GM21528 (cell line): ENCODE results near the gene EXOC3L1.

Experiments
- ATAC-seq: cut with Tn5 transposase; IDR thresholded peaks from one replicate; pipeline ENCODE4 v1.9.1; 2021; ENCODE audit warnings: mild to moderate bottlenecking, moderate library complexity; ENCODE audit not compliant: unreplicated experiment, low FRiP score

Gene EXOC3L1, protein sequence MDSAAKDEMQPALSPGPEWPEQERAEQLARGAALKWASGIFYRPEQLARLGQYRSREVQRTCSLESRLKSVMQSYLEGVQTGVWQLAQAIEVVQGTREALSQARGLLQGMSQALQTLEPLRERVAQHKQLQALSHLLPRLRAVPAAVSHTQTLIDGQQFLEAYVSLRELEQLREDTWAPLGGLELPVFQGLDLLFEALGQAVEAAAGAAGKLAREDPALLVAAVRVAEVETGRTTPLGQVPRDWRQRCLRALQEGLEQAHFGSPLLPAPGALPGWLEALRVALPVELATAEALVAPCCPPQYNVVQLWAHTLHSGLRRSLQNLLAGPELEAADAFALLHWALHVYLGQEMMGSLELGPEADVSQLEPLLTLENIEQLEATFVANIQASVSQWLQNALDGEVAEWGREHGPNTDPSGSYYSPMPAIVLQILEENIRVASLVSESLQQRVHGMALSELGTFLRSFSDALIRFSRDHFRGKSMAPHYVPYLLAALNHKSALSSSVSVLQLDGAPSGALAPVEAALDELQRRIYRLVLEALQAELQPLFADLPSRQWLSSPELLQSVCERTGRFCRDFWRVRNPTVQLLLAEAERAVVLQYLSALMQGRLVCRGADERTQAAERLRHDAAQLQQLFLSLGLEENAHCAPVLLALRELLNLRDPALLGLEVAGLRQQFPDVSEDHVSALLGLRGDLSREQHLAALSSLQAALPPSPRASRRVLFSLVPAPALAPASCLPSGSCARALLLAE

DNA sequence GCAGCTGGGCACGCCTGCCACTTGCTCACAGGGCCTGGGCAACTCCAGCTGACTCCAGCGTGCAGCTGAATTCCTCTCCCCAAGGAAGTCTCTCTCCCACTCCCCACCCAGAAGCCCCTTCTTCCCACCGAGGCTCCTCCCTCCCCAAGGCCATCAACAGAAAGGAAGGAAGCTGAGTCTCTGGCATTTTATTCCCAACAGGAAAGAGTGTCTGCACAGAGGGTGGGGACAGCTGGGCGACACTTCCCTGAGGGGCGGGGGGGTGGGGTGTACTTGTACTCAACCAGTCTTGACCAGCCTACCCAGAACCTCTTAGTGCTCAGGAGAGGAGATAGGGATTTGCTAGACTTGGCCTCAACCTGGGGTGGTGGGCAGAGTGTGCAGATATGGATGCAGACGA is at the start of gene EXOC3L1:
Gene EXOC3L1, minus strand, starts transcription at position 96 of the 400 bp plus-strand sequence. CDS start 460 bp downstream, outside the sequence.
- ATAC-seq, result no peak

DNA sequence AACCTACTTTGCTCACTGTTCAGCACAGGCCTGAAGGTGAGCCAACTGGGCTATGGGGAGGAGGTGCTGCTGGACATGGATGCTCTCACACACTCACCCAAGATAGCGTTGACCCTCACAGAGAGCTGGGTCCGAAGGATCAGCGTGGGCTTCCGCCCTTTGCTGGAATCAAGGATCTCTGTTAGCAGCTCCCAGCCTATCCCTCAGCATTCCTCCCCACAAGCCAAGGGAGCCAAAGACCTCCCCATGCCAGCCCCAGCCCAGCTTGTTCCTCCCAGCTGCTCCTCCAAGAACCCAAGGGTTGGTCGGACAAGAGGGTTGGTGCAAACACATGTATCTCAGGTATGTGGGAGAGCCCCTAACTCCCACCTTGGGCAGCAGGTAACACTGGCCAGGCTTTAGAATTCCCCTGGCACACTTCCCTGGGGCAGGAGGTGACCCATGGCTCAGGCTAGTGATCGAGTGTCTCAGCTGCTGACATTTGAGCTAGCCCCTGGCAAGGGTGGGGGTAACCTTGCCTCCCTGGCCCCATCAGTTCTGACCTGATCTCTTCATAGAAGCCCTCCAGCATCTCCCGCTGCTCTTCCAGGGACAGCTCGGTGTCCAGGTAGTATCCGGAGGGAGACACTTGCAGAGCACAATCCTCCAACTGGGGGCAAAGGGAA is 49.0 kb upstream of the EXOC3L1 start:
- ATAC-seq, result no peak

DNA sequence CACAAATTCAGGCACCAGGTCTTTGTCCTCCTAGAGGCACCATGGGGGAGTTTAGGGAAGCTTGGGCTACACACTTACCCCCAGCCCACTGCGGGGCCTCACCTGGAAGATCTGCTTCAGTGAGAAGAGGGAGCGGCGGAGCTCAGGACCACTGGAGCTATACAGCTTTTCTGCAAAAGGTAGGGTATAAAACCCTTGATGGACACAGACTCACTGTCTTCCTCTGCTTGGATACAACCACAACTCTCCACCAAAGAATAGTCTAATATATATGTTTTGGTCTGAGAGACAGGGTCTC is 48.3 kb upstream of the EXOC3L1 start:
- ATAC-seq, result no peak

DNA sequence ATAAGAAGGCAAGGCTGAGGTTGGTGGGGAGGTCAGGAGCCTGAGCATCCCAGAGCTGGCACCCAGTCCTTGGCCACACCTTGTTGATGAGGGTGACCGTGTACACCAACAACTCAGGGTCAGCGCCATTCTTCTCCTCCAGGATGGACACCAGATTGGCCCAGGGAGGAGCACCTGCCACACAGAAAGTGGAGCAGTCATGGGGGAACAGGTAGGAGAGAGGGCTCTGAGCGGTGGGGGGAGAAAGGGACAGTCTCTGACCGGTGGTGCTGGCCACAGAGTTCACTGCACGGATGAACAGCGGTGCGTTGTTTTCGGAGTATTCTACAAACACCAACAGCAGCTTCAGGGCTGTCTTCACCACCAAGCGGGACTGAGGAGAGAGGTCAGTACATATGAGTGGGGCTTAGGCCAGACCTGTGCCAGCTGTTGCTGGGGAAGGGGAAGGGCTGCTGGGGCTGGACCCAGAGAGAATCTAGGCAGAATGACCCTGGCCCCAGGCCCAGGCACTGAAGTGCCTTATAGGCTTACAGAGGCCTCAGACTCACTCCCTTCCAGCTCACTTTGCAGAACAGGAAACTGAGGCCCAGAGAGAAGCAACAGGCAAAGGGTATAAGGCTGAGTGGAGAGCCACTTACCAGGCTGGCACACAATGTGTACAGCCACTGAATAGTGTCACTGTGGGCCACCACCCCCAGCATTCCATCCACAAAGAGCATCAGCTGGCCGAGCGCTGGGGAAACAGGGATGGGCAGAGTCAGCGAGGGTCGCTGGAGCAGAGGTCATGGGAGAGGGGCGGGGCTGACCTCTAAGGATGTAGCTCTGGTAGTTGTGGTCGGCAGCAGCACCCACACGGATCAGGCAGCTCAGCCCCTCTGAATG is 47.7 kb upstream of the EXOC3L1 start:
- ATAC-seq, result no peak

DNA sequence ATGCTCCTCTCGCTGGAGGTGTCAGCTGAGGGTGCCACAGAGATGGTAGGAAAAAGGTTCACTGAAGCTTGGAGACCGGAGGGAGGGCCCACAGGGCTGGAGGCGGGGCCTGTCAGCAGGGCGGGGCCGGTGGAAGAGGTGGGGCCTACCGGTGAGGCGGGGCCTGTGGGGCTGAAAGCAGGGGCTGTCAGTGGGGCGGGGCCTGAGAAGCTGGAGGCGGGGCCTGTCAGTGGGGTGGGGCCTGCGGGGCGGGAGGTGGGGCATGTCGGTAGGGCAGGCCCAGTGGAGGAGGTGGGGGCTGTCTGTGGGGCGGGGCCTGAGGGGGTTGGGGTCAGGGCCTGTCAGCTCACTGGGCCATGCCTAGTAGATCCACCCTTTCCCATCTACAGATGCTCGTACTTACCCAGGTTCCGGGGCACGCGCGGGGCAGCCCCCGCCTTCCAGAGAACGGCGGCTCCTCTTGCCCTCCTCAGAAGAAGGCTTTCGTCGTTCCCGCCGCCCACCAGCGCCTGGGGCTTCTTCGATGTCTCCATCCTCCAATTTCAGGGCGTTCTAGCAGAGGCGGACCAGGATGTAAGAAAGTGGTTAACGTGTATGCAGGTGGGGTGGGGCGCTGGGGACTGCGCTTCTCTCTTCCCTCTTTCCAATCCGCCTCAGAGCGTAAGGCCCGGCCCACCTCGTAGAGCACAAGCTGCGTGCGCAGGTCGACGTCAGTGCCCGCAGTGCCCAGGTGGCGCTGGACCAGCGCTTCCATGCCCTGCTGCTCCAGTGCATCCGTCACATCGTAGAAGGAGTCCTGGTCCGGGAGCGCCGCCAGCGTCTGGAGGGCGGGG is 46.8 kb upstream of the EXOC3L1 start:
- ATAC-seq, result no peak

GRCh38 chr16:67235816-67236562 is 46.1 kb upstream of the EXOC3L1 start:
- ATAC-seq, result no peak

GRCh38 chr16:67234180-67234597 is 44.3 kb upstream of the EXOC3L1 start:
- no peak for ATAC-seq

DNA sequence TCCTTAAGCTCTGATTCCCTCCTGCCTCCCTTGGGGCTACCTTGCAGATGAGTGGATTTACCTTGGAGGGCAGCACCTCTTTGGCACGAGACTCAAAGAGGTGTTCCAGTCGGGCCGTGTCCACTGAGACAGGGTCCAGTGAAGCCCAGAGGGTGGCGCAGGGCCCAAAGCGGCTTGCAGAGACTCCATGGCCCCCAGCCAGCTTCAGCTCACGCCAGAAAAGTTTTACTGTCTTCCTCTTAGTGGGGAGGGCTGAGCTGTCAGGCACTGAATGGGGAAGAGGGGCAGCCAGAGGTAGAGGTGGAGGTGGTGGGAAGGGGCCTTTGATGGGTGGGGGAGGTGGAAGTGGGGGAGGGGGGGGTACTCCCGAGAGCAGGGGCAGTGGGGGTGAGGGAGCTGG is 43.7 kb upstream of the EXOC3L1 start:
- no peak for ATAC-seq

DNA sequence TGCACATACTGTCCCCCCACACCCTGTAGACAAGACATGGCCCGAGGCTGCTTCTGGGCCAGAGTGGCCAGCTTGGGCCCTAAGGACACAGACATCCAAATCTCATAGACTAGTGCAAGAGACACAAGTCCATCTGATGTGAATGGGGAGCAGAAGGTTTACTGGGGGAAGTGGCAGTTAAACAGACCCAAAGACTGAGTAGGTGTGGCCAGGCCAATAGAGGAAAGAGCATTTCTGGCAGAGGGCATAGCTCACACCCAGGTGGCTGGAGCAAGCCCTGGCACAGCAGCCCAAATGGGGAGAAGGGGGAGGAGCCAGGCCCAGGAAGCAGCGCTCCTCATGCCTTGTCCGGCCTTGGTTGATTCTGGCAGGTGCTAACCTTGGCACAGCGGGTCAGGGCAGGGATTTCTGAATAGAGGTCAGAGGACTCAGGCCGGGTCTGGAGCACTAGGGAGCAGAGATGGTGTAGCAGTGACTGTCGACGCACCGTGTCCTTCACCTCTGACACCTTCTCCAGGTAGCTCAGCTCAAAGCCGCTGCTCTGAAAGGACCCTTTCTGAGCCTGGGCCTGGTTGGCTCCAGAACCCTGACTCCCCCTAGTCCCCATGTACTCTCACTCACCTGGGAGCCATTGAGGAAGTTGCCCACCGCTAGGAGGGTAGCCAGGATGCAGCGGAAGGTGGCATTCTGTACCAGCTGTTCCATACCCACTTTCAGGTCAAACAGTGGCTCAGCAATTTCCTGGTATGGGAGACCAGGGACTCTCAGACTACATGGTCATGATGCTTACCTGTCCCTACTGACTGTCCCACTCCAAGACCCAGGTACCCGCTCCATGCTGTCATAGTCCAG is 41.1 kb upstream of the EXOC3L1 start:
- no peak for ATAC-seq

- ATAC-seq, result no peak
Measured at GRCh38 chr16:67229906-67230808, 40.2 kb upstream of the EXOC3L1 start.

DNA sequence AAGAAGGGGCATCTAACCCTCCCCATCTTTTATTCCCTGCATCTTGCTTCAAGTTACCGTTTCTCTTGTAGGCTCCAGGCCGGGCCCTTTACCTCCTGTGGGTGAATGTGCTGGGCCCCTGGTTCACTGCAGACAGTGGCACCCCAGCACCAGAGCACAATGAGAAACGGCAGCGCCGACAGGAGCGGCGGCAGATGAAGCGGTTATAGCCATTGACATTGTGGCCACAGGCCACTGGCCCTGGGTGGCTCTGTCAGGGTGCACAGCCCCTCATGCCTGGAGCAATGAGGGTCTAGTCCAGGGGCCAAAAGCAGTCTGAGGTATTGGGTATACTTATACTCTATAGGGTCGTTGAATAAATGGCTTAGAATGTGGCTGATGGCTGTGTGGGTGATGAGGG is 39.0 kb upstream of the EXOC3L1 start:
- ATAC-seq, result no peak

- ATAC-seq, result no peak
Measured at GRCh38 chr16:67228034-67228785, 38.3 kb upstream of the EXOC3L1 start.

- no peak for ATAC-seq
Measured at GRCh38 chr16:67227567-67227921, 37.6 kb upstream of the EXOC3L1 start.

DNA sequence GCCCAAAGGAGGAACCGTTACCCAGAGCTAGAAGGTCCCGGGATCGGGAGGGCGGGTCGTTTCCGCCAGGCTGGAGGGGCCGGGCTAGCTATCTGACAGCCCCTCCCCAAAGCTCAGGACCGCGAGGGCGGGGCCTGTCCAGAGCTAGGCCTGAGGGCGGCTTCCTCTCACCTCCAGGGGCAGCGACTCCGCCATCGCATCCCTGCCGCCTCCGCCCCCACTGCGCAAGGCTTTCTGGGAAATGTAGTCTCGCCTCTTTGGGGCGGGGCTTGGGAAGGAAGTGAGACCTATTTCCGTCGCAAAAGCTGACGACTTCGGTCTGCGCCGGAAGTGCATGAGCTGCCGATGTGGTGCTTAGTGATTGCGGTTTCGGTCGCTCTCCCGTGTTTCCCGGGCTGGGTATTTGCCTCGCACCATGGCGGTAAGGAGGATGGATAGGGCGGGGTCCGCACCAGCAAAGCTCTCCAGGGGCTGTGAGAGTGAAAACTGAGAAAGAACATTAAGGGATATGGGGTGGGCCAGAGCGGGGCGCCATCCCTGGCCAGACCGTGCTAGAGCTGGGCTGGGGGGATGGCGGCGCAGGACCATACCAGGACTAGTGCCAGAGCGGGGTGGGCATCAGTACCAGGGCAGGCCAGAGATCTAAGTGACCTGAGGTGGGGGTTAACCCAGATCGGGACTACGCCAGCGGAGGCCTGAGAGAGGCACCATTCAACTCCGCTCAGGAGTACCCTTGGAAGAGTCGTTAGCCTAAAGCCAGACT is 37.0 kb upstream of the EXOC3L1 start, which contains the start of gene TMEM208:
Gene TMEM208, plus strand, starts transcription at position 327 of the 763 bp plus-strand sequence. Its CDS starts 89 bp downstream, at position 416.
- ATAC-seq, result peak; percentile 84

- ATAC-seq, result no peak
Measured at GRCh38 chr16:67226295-67226803, 36.4 kb upstream of the EXOC3L1 start.
